LNCAP (cell line): ENCODE results near the gene AFG1L.

Experiments
- CTCF ChIP-seq: fragments of 450-650 bp; IDR thresholded peaks from 2 replicates; pipeline ENCODE4 v1.5.1; 2017; ENCODE audit warnings: mild to moderate bottlenecking

AFG1L gene

GRCh38 chr6:108260126-108260808 is 34.6 kb upstream of the AFG1L start:
- TF ChIP-seq CTCF = no peak

DNA sequence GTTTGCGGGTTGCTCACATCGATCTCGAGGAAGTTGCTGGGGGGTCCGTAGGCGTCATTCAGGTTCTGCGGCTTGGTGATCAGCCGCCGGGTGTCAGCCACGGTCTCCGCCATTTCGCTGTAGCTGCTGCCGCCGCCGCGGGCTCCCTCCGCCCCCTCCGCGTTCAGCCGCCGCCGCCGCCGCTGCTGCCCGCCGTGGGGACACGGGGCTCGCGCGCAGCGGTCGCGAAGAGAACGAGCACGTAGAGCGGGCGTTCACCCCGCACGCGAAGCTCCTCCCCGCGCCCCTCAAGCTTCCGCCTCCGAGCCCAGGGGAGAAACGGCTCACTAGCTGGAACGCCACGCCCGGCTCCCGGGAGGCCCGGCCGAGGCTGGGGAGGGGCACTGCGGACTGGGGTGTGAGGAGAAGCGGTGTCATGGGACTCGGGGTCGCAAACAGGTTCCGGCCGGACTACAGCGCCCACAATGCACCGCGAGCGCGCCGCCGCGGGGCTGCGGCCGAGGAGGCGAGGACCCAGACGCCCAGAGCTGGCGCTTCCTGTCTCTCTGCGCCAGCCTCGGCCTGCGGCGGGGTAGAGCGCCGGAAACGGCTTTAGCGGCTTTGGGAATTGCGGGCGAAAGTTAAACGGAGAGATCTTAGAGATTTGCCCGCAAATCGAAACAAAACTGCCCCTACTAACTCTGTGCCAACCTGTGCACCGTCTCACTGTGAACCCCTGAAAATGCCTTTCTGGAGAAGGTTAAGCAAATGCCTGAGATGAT is 33.9 kb upstream of the AFG1L start, which contains the start of gene SNX3:
Gene SNX3, minus strand, starts transcription at position 232 of the 761 bp plus-strand sequence. Its CDS starts 119 bp downstream, at position 113.
- TF ChIP-seq CTCF = no peak

GRCh38 chr6:108263371-108263770 is 31.5 kb upstream of the AFG1L start:
- TF ChIP-seq CTCF = no peak

- no peak for TF ChIP-seq CTCF
These were observed 26.0 kb upstream of the AFG1L start for GRCh38 chr6:108268845-108269244.

DNA sequence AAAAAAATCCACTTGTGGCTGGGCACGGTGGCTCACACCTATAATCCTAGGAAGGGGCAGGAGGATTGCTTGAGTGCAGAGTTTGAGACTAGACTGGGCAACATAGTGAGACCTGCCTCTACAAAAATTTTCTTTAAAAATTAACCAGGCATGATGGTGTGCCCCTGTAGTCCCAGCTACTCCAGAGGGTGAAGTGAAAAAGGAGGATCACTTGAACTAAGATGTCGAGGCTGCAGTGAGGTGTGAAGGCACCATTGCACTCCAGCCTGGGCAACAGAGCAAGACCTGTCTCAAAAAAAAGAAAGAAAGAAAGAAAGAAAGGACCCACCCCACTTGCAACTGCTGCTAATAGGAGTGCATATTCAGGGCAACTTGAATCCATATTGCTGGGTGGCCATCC is 20.3 kb upstream of the AFG1L start:
- no peak for TF ChIP-seq CTCF

GRCh38 chr6:108275976-108276375 is 18.9 kb upstream of the AFG1L start:
- no peak for TF ChIP-seq CTCF

DNA sequence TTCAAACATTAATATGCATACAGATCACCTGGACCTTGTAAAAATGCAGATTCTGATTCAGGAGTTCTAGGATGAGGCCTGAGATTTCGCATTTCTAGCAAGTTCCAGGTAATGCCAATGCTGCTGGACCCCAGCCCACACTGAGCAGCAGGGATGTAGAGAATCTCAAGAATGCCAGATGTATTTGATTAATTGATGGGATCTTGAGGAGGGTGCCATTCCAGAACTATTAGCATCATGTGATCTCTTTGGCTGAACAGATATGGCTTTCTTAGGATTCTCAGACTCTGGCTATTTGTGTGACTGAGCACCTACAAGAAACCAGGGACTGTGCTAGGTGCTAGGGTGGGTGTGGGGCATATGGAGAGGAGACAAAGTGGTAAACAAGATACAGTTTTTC is 17.6 kb upstream of the AFG1L start:
- no peak for TF ChIP-seq CTCF
